ENCODE data around the gene ZNF592.

- TF ChIP-seq CTCF (IDR thresholded peaks at IDR 0.05; ENCODE audit: poor library complexity) (no peak), EZH2 (IDR thresholded peaks at IDR 0.05; ENCODE audit: borderline replicate concordance) (no peak)
These were observed 71.4 kb downstream of the ZNF592 start for GRCh38 chr15:84819791-84820190.

All from hepatocyte (in vitro differentiated cells).